Mesendoderm (in vitro differentiated cells): Measurements from ENCODE around the gene MOK.
A peak's percentile ranks its signal among the peaks of the same experiment; 100 is the strongest.
"Not testable (repeated sequence)": the region's sequence is repeated elsewhere in the genome, so short reads cannot be mapped to it uniquely, and the experiment has no call there.

Experiments
- DNase-seq: peaks from one replicate; pipeline ENCODE4 v3.0.0; 2013
- H2AK5ac ChIP-seq: 2 replicates; pipeline ENCODE4 v1.6.1; 2013; ENCODE audit warnings: low read length, inconsistent platforms
- H2BK120ac ChIP-seq: 2 replicates; pipeline ENCODE4 v1.6.1; 2013; ENCODE audit warnings: low read depth, mild to moderate bottlenecking, low read length, moderate library complexity, mixed read lengths
- H2BK15ac ChIP-seq: replicated peaks from 2 replicates; pipeline ENCODE4 v1.6.1; 2013; ENCODE audit warnings: low read depth, mild to moderate bottlenecking, moderate library complexity
- H2BK5ac ChIP-seq: 2 replicates; pipeline ENCODE4 v1.6.1; 2013; ENCODE audit warnings: low read length, inconsistent platforms
- H3K18ac ChIP-seq: 2 replicates; pipeline ENCODE4 v1.6.1; 2013; ENCODE audit warnings: mild to moderate bottlenecking, low read length, mixed read lengths
- H3K23ac ChIP-seq: one replicate; pipeline ENCODE4 v1.6.1; 2013; ENCODE audit warnings: low read length
- H3K27ac ChIP-seq: 2 replicates; pipeline ENCODE4 v1.5.1; 2013; ENCODE audit warnings: low read depth, mild to moderate bottlenecking, inconsistent platforms, low read length, moderate library complexity
- H3K27me3 ChIP-seq: 2 replicates; pipeline ENCODE4 v1.6.1; 2013; ENCODE audit warnings: low read length, control low read depth, mild to moderate bottlenecking, inconsistent platforms; ENCODE audit not compliant: insufficient read depth, poor library complexity
- H3K36me3 ChIP-seq: 2 replicates; pipeline ENCODE4 v1.6.1; 2013; ENCODE audit warnings: low read length, inconsistent platforms; ENCODE audit not compliant: control insufficient read depth, insufficient read depth
- H3K4ac ChIP-seq: one replicate; pipeline ENCODE4 v1.6.1; 2013; ENCODE audit warnings: low read depth, mild to moderate bottlenecking, low read length, moderate library complexity
- H3K4me1 ChIP-seq: 2 replicates; pipeline ENCODE4 v1.6.1; 2013; ENCODE audit warnings: low read depth, low read length, inconsistent platforms; ENCODE audit not compliant: control insufficient read depth
- H3K4me2 ChIP-seq: 2 replicates; pipeline ENCODE4 v1.6.1; 2013; ENCODE audit warnings: low read length
- H3K4me3 ChIP-seq: 2 replicates; pipeline ENCODE4 v1.5.1; 2013; ENCODE audit warnings: mild to moderate bottlenecking, low read length
- H3K56ac ChIP-seq: one replicate; pipeline ENCODE4 v1.6.1; 2013; ENCODE audit warnings: low read length
- H3K79me1 ChIP-seq: 2 replicates; pipeline ENCODE4 v1.6.1; 2013; ENCODE audit warnings: low read length, inconsistent platforms
- H3K79me2 ChIP-seq: 2 replicates; pipeline ENCODE4 v1.6.1; 2013; ENCODE audit warnings: mild to moderate bottlenecking, low read length; ENCODE audit not compliant: control insufficient read depth, insufficient read depth
- H3K9ac ChIP-seq: 2 replicates; pipeline ENCODE4 v1.6.1; 2013; ENCODE audit warnings: low read length, inconsistent platforms
- H4K5ac ChIP-seq: one replicate; pipeline ENCODE4 v1.6.1; 2013; ENCODE audit warnings: low read length
- H4K8ac ChIP-seq: one replicate; pipeline ENCODE4 v1.6.1; 2013; ENCODE audit warnings: low read depth, mild to moderate bottlenecking, control low read depth, low read length, moderate library complexity
- WGBS: extraction: QIAGEN DNeasy Blood & Tissue Kit; methylation state at CpG from one replicate; pipeline ENCODE4 v1.1.7; 2013; ENCODE audit warnings: low lambda C conversion rate, missing lambda C conversion rate; ENCODE audit not compliant: insufficient coverage; ENCODE audit errors: extremely low coverage; 5-methylcytosine and 5-hydroxymethylcytosine counted together

Gene MOK

GRCh38 chr14:102329381-102329780 is 24.4 kb upstream of the MOK start:
- no CpG with 5 or more reads among the region's 6 CpGs for WGBS
- H3K23ac ChIP-seq, H3K56ac ChIP-seq, H3K36me3 ChIP-seq, H3K79me2 ChIP-seq, DNase-seq, H2AK5ac ChIP-seq, H3K79me1 ChIP-seq, H4K5ac ChIP-seq, H3K27ac ChIP-seq, H2BK5ac ChIP-seq, H3K27me3 ChIP-seq, H3K4me3 ChIP-seq, H3K4me2 ChIP-seq, H2BK15ac ChIP-seq, H3K4me1 ChIP-seq, H2BK120ac ChIP-seq, H4K8ac ChIP-seq, H3K4ac ChIP-seq, H3K18ac ChIP-seq, H3K9ac ChIP-seq: not testable (repeated sequence)

GRCh38 chr14:102326583-102326982 is 21.6 kb upstream of the MOK start:
- Histone ChIP-seq H2BK5ac (no peak overlapping the region), H3K4me3 (no peak overlapping the region), H3K9ac (no peak overlapping the region), H3K18ac (no peak overlapping the region), H3K4me1 (no peaks in the 10 kb centered on the region), H3K23ac (no peak overlapping the region), H2BK120ac (no peak overlapping the region), H3K4me2 (no peak overlapping the region), H4K8ac (no peak overlapping the region), H3K4ac (no peak overlapping the region), H2BK15ac (no peak overlapping the region), H3K79me2 (no peaks in the 10 kb centered on the region), H2AK5ac (no peak overlapping the region), H3K56ac (no peak overlapping the region), H4K5ac (no peak overlapping the region), H3K27me3 (no peaks in the 10 kb centered on the region), H3K27ac (no peak overlapping the region), H3K79me1 (no peaks in the 10 kb centered on the region), H3K36me3 (no peaks in the 10 kb centered on the region)
- DNase-seq = no peak
- WGBS = no CpG with 5 or more reads among the region's 14 CpGs

GRCh38 chr14:102325791-102326345 is 20.9 kb upstream of the MOK start:
- Histone ChIP-seq H3K18ac (no peak overlapping the region), H3K23ac (no peak overlapping the region), H3K79me2 (no peaks in the 10 kb centered on the region), H3K79me1 (no peaks in the 10 kb centered on the region), H3K27ac (no peak overlapping the region), H3K9ac (no peak overlapping the region), H3K4me2 (no peak overlapping the region), H2AK5ac (no peak overlapping the region), H3K4me3 (no peak overlapping the region), H2BK5ac (no peak overlapping the region), H2BK120ac (no peak overlapping the region), H3K36me3 (no peaks in the 10 kb centered on the region), H3K56ac (no peak overlapping the region), H4K8ac (no peak overlapping the region), H3K27me3 (no peaks in the 10 kb centered on the region), H3K4ac (no peak overlapping the region), H3K4me1 (no peaks in the 10 kb centered on the region), H4K5ac (no peak overlapping the region), H2BK15ac (no peak overlapping the region)
- WGBS = no CpG with 5 or more reads among the region's 9 CpGs
- no peak for DNase-seq

- H2BK120ac ChIP-seq = no peak overlapping the region
- H3K18ac ChIP-seq = no peak overlapping the region
- H3K9ac ChIP-seq = no peak overlapping the region
- no peak overlapping the region for H3K56ac ChIP-seq
- H3K4me3 ChIP-seq = no peak overlapping the region
- H2AK5ac ChIP-seq = no peak overlapping the region
- H3K79me2 ChIP-seq = peaks cover 2% of the 10 kb centered on the region
- H3K27me3 ChIP-seq = no peaks in the 10 kb centered on the region
- H4K5ac ChIP-seq = no peak overlapping the region
- peak; percentile 79 for DNase-seq
- no CpG with 5 or more reads among the region's 8 CpGs for WGBS
- H2BK5ac ChIP-seq = no peak overlapping the region
- no peak overlapping the region for H2BK15ac ChIP-seq
- H4K8ac ChIP-seq = no peak overlapping the region
- H3K4me1 ChIP-seq = peaks cover 2% of the 10 kb centered on the region
- peaks cover 7% of the 10 kb centered on the region for H3K79me1 ChIP-seq
- no peak overlapping the region for H3K4ac ChIP-seq
- H3K27ac ChIP-seq = no peak overlapping the region
- no peaks in the 10 kb centered on the region for H3K36me3 ChIP-seq
- H3K4me2 ChIP-seq = no peak overlapping the region
- no peak overlapping the region for H3K23ac ChIP-seq
These were observed 18.1 kb upstream of the MOK start for GRCh38 chr14:102323102-102323501.

GRCh38 chr14:102321456-102322422 is 16.8 kb upstream of the MOK start:
- Histone ChIP-seq H3K36me3 (no peaks in the 10 kb centered on the region), H2BK120ac (no peak overlapping the region), H3K56ac (no peak overlapping the region), H3K4me3 (no peak overlapping the region), H3K27ac (no peak overlapping the region), H3K23ac (no peak overlapping the region), H3K4me1 (peaks cover 2% of the 10 kb centered on the region), H2AK5ac (no peak overlapping the region), H2BK5ac (no peak overlapping the region), H2BK15ac (no peak overlapping the region), H3K4me2 (no peak overlapping the region), H3K27me3 (no peaks in the 10 kb centered on the region), H4K5ac (no peak overlapping the region), H4K8ac (no peak overlapping the region), H3K18ac (no peak overlapping the region), H3K9ac (no peak overlapping the region), H3K4ac (no peak overlapping the region), H3K79me1 (peaks cover 7% of the 10 kb centered on the region), H3K79me2 (peaks cover 2% of the 10 kb centered on the region)
- no peak for DNase-seq
- WGBS = no CpG with 5 or more reads among the region's 12 CpGs
